ENCODE data around the gene HAVCR2.

Gene HAVCR2

DNA sequence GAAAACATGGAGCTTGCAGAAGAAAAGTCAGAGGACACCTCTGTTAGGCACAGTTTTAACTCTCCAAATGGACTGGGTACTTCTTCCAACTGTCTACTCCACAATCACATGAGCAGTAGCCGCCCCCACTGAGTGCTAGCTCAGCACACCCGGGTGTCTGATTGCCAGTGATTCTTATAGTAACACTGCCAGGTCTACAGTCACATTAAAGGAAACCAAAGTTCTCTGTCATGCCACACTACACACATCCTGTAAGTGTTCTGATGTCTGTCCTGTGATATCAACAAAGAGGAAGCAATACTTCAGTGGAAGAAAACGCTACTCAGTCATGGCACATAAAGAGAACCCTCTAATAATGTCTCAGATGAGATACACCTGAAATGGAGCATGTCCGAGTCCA is at the start of gene HAVCR2:
TSS of gene HAVCR2 (minus strand) at position 69 of the 400 bp plus-strand sequence. CDS start at position 8, 61 bp downstream.
- FAIRE-seq, result no peak
- no peak for DNase-seq (ENCODE audit: insufficient read length, low spot score)

- FAIRE-seq, result no peak
Measured at GRCh38 chr5:157157293-157157891, 48.5 kb upstream of the HAVCR2 start.

DNA sequence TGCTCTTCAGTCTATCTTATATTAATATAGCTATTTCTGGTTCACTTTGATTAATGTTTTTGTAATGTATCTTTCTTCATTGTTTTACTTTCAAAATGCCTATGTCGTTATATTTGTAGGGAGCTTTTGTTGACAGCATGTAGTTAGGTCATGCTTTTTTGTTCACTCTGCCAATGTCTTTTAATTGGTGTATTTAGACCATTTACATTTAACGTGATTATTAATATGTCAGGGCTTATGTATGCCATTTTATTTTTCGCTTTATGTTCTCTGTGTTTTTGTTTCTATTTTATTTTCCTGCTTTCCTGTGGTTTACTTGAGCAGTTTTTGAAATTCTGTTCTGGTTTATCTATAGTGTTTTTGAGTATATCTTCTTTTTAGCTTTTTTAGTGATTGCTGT is 46.5 kb upstream of the HAVCR2 start:
- DNase-seq (ENCODE audit: insufficient read length, low spot score) (no peak), FAIRE-seq (no peak)

More at GRCh38 chr5:157157293-157157891, 48.5 kb upstream of the HAVCR2 start:
- no peak for DNase-seq (ENCODE audit: insufficient read length, low spot score)

GRCh38 chr5:157150995-157151394 is 42.2 kb upstream of the HAVCR2 start:
- no peak for FAIRE-seq
- DNase-seq (ENCODE audit: insufficient read length, low spot score), result no peak

DNA sequence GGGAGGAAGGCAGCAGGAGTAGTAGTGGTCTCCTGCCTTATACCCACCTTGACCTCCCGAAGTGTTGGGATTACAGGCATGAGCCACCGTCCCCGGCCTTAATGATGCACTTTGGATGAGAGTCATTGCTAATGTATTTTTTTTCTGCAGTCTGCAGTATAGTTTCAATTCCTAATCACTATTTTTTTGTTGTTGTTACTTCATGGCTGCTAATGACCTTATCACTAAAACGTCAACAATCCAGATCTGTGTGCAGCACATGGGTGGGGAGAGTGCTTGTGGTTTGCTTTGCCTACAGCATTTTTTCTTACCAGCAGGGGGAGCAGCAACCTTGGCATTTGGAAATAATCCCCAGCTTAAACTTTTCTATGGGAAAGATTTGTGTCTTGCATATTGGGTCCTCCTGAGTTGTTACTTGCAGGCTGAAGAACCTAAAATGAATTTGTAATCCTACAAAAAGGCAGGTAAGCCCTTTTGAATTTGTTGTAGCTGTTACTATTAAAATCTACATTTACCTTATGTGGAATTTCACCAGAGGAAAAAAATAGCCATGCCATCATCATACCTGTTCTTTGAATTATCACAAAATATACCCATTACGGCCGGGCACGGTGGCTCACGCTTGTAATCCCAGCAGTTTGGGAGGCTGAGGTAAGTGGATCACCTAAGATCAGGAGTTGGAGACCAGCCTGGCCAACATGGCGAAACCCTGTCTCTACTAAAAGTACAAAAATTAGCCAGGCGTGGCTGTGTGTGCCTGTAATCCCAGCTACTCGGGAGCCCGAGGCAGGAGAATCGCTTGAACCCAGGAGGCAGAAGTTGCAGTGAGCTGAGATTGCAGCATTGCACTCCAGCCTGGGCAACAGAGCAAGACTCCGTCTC is 40.1 kb upstream of the HAVCR2 start:
- peak; percentile 65 for DNase-seq (ENCODE audit: insufficient read length, low spot score)
- no peak for FAIRE-seq

GRCh38 chr5:157143127-157143971 is 34.5 kb upstream of the HAVCR2 start:
- FAIRE-seq (no peak), DNase-seq (ENCODE audit: insufficient read length, low spot score) (peak; percentile 61)

- peak; percentile 65 for FAIRE-seq
- DNase-seq (ENCODE audit: insufficient read length, low spot score), result peak; percentile 97
Measured at GRCh38 chr5:157142317-157143126, 33.7 kb upstream of the HAVCR2 start, which contains the start of gene MED7. TSS of gene MED7 (minus strand) at chr5:157142865. CDS start at chr5:157139431, 3,434 bp downstream.

GRCh38 chr5:157137691-157138090 is 28.8 kb upstream of the HAVCR2 start:
- DNase-seq (ENCODE audit: insufficient read length, low spot score) (no peak), FAIRE-seq (no peak)

- DNase-seq (ENCODE audit: insufficient read length, low spot score) (no peak), FAIRE-seq (no peak)
Measured at GRCh38 chr5:157132281-157132612, 23.4 kb upstream of the HAVCR2 start.

DNA sequence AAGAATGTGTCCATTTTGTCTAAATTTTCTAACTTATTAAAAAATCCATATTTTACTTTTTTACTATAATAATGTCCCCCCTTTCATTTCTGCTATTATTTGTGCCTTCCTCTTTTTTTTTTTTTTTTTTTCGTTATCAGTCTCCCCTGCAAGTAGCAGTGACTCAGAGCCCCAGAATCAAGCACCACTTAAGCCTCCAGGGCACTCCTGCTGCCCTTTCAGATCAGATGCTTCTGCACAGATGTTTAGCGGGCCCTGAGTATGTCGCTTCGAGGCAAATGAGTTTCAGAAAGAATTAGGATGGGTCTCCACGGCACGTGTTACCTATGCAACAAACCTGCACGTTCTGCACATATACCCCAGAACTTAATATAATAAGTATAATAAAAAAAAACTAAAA is 22.1 kb upstream of the HAVCR2 start:
- no peak for DNase-seq (ENCODE audit: insufficient read length, low spot score)
- no peak for FAIRE-seq

GRCh38 chr5:157121709-157122108 is 12.9 kb upstream of the HAVCR2 start:
- FAIRE-seq (no peak), DNase-seq (ENCODE audit: insufficient read length, low spot score) (no peak)

GRCh38 chr5:157120102-157120501 is 11.3 kb upstream of the HAVCR2 start:
- FAIRE-seq (no peak), DNase-seq (ENCODE audit: insufficient read length, low spot score) (no peak)

- no peak for DNase-seq (ENCODE audit: insufficient read length, low spot score)
Measured at GRCh38 chr5:157116483-157116954, 7.7 kb upstream of the HAVCR2 start.

GRCh38 chr5:157115502-157115901 is 6.7 kb upstream of the HAVCR2 start:
- DNase-seq (ENCODE audit: insufficient read length, low spot score), result no peak
- FAIRE-seq, result no peak

More at GRCh38 chr5:157116483-157116954, 7.7 kb upstream of the HAVCR2 start:
- FAIRE-seq, result no peak

DNA sequence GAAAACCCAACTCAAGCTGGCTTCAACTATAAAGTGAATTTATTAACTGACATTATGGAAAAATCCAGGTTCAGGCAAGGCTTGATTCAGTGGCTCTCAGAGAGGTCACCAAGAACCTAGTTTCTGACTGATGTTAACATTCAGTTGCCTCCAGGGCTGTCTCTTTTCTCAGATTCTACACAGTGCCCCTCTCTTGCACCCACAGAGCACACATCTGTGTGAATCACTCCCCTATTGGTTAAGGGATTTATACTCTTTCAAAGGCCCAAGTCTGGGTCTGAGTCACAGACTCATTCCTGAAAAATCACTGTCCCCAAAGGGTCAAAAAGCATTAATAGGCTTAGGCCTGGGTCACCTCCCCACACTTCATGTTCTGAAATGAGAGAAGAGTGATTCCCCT is 6.2 kb upstream of the HAVCR2 start:
- no peak for DNase-seq (ENCODE audit: insufficient read length, low spot score)
- no peak for FAIRE-seq

DNA sequence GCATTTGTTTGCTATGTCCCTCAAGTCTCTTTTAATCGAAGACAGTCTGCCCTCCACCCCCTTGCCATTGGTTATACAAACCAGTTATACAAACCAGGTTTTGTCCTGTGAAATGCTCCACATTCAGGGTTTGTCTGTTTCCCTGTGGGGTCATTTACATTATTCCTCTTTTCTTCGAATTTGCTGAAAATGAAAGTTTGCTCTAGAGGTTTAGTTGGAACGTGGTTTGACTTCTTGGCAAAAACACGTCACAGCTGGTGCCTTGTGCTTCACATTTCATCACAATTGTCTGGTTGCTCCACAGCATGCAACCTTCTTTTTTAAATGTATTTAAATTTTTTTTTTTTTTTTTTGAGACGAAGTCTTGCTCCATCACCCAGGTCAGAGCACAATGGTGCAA is 4.2 kb upstream of the HAVCR2 start:
- FAIRE-seq (no peak), DNase-seq (ENCODE audit: insufficient read length, low spot score) (no peak)

- FAIRE-seq (no peak), DNase-seq (ENCODE audit: insufficient read length, low spot score) (no peak)
Measured at GRCh38 chr5:157109744-157110143, 900 bp upstream of the HAVCR2 start.

GRCh38 chr5:157107508-157107907 is 1.3 kb downstream of the HAVCR2 start:
- no peak for FAIRE-seq
- DNase-seq (ENCODE audit: insufficient read length, low spot score), result no peak

GRCh38 chr5:157106630-157107461 is 2.0 kb downstream of the HAVCR2 start:
- no peak for FAIRE-seq
- no peak for DNase-seq (ENCODE audit: insufficient read length, low spot score)
